NCI-H146 (cell line): ENCODE measurements around the gene ZNF473.
"Not testable (repeated sequence)": the region's sequence is repeated elsewhere in the genome, so short reads cannot be mapped to it uniquely, and the experiment has no call there.

Source experiments
- DNase-seq: peaks from one replicate; lab custom pipeline; 2025; lab: John Stamatoyannopoulos, UW

Gene ZNF473

DNA sequence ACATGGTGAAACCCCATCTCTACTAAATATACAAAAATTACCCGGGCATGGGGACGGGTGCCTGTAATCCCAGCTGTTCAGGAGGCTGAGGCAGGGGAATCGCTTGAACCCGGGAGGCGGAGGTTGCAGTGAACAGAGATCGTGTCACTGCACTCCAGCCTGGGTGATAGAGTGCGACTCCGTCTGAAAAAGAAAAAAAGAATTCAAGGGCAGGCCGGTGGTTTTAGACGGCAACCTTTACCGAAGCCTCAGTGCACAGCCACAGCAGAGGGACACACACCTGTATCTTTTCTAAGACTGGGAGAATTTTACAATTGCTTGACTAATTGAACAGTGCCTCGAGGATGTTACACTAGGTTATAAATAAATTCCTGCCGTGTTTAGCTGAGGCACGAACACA is 73.9 kb downstream of the ZNF473 start:
- not testable (repeated sequence) for DNase-seq

DNA sequence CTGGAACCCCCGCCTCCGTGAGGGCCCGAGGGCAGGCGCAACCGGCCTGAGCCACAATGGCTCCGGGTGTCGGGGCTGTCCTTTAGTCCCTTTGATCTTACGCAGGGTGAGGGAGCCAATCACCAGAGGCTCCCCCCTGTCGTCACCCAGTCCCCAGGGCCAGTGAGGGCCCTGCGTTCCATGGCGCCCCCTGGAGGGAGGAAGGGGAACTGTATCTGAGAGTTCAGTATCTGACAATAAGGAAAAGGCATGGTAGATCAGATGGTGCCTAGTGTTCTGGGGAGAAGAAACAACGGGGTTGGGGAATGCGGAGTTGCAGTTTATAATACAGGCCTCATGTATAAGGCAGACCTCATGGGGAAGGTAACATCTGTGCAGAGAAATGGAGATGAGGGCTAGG is 75.1 kb downstream of the ZNF473 start:
- not testable (repeated sequence) for DNase-seq
